ENCODE measurements around the gene PDS5B. TPM values are rescaled to one million over a fixed set of nuclear protein-coding genes. Genes with fewer than 3 reads are reported as not detected.
A peak's percentile ranks its signal among the peaks of the same experiment; 100 is the strongest.

Gene PDS5B
- total and polyA plus RNA-seq, 3 experiments from 2014 or later: 39.4 to 55.1 (median 45.4) TPM

DNA sequence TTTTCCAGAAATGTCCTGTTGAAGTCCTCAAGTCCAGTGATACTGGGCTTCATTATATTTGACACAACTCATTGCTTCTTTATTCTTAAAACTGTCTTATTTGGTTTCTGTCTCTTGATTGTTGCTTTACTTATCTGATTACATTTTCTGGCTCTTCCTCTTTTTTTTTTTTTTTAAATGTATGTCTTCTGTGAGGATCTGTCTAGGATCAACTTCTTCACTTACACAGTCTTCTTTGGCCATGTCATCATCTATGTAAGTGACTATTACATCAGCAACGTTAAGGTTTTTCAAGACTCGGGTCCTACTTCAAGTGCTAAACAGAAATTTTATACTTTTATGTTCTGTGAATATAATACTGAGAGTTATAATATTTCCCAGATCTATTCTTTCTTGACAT is 162.1 kb downstream of the PDS5B start:
- Histone ChIP-seq H3K9me3 (ENCODE audit: low read length) (no peaks in the 10 kb centered on the region), H3K36me3 (ENCODE audit: insufficient read depth, low read length) (peaks cover 7% of the 10 kb centered on the region), H3K4me1 (ENCODE audit: insufficient read depth, low read length) (no peaks in the 10 kb centered on the region), H3K27ac (ENCODE audit: low read depth, low read length) (no peak overlapping the region), H3K4me3 (ENCODE audit: low read length) (no peak overlapping the region), H3K27me3 (ENCODE audit: insufficient read depth, low read length, poor library complexity, severe bottlenecking) (no peaks in the 10 kb centered on the region)
- H3K27me3 Mint-ChIP-seq: no peaks in the 10 kb centered on the region
- peaks cover 0 to 17% (median 9%) of the 10 kb centered on the region in 3 donors for H3K4me1 Mint-ChIP-seq
- POLR2A ChIA-PET: no interaction called here
- no peak overlapping the region for H3K4me3 Mint-ChIP-seq
- CTCF ChIA-PET: no interaction called here
- no peaks in the 10 kb centered on the region for H3K9me3 Mint-ChIP-seq
- peaks cover 0 to 59% (median 34%) of the 10 kb centered on the region in 3 donors for H3K36me3 Mint-ChIP-seq
- peak overlapping the region in 3 of 8 donors; percentile 24 to 71 (median 32) for H3K27ac Mint-ChIP-seq
- no peak for DNase-seq

DNA sequence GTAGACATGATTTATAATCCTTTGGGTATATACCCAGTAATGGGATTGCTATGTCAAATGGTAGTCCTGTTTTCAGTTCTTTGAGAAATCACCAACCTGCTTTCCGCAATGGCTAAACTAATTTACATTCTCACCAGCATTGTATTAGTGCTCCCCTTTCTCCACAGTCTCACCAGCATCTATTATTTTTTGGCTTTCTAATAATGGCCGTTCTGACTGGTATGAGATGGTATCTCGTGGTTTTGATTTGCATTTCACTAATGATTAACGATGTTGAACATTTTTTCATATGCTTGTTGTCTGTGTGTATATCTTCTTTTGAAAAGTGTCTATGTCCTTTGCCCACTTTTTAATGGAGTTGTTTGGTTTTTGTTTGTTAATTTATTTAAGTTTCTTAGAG is 165.1 kb downstream of the PDS5B start:
- peaks cover 0 to 5% (median 1%) of the 10 kb centered on the region in 3 donors for H3K4me1 Mint-ChIP-seq
- no peaks in the 10 kb centered on the region for H3K27me3 Mint-ChIP-seq
- no peak overlapping the region for H3K27ac Mint-ChIP-seq
- H3K36me3 ChIP-seq (ENCODE audit: insufficient read depth, low read length): no peaks in the 10 kb centered on the region
- H3K36me3 Mint-ChIP-seq: peaks cover 4 to 64% (median 42%) of the 10 kb centered on the region in 3 donors
- no peaks in the 10 kb centered on the region for H3K4me1 ChIP-seq (ENCODE audit: insufficient read depth, low read length)
- no peaks in the 10 kb centered on the region for H3K9me3 ChIP-seq (ENCODE audit: low read length)
- H3K27ac ChIP-seq (ENCODE audit: low read depth, low read length): no peak overlapping the region
- no peaks in the 10 kb centered on the region for H3K9me3 Mint-ChIP-seq
- no peak for DNase-seq
- POLR2A ChIA-PET: no interaction called here
- H3K4me3 ChIP-seq (ENCODE audit: low read length): no peak overlapping the region
- CTCF ChIA-PET: no interaction called here
- H3K4me3 Mint-ChIP-seq: no peak overlapping the region
- H3K27me3 ChIP-seq (ENCODE audit: insufficient read depth, low read length, poor library complexity, severe bottlenecking): no peaks in the 10 kb centered on the region

DNA sequence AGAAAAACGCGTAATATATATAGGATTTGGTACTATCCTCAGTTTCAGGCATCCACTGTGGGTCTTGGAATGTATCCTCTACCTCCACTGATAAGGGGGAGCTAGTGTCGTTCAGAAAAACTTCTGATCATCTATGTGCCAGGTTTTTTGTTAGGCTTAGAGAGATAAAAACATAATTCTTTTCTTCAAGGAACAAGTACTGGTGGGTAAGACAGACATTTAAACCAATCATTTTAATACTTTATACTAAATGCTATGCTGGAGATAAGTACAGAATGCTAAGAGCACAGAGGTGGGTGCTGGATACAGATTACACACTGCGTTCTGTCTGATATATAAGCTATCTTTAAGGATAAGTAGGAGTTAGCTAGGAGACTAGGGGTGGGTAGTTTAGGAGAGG is 166.1 kb downstream of the PDS5B start:
- Histone ChIP-seq H3K9me3 (ENCODE audit: low read length) (no peaks in the 10 kb centered on the region), H3K4me1 (ENCODE audit: insufficient read depth, low read length) (no peaks in the 10 kb centered on the region), H3K36me3 (ENCODE audit: insufficient read depth, low read length) (no peaks in the 10 kb centered on the region), H3K27me3 (ENCODE audit: insufficient read depth, low read length, poor library complexity, severe bottlenecking) (no peaks in the 10 kb centered on the region), H3K4me3 (ENCODE audit: low read length) (no peak overlapping the region), H3K27ac (ENCODE audit: low read depth, low read length) (no peak overlapping the region)
- Mint-ChIP-seq H3K9me3 (no peaks in the 10 kb centered on the region), H3K4me3 (no peak overlapping the region), H3K27ac (no peak overlapping the region), H3K36me3 (peaks cover 4 to 59% (median 41%) of the 10 kb centered on the region in 3 donors), H3K4me1 (no peaks in the 10 kb centered on the region), H3K27me3 (no peaks in the 10 kb centered on the region)
- POLR2A ChIA-PET: no interaction called here
- CTCF ChIA-PET: no interaction called here
- no peak for DNase-seq

DNA sequence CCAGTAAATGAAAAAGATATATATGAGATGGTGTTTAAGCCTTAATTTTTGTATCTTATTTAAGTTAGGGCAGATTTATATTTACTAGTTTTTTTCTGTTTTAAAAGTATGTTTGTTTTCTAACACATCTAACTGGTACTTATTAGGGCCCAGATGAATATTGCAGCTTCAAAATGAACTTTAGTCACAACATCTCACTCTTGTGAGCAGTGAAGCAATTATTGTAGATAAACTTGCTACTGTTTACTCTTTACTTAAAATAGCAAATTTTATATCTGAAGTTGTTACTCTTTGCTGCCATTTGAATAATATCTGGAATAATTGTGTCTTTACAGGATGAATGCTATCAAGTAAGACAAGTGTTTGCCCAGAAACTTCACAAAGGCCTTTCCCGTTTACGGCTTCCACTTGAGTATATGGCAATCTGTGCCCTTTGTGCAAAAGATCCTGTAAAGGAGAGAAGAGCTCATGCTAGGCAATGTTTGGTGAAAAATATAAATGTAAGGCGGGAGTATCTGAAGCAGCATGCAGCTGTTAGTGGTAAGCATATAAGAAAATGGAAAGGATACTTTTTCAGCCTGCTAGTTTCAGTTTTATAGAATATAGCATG is 166.8 kb downstream of the PDS5B start:
- Histone ChIP-seq H3K27ac (ENCODE audit: low read depth, low read length) (no peak overlapping the region), H3K4me1 (ENCODE audit: insufficient read depth, low read length) (no peaks in the 10 kb centered on the region), H3K27me3 (ENCODE audit: insufficient read depth, low read length, poor library complexity, severe bottlenecking) (no peaks in the 10 kb centered on the region), H3K36me3 (ENCODE audit: insufficient read depth, low read length) (no peaks in the 10 kb centered on the region), H3K9me3 (ENCODE audit: low read length) (no peaks in the 10 kb centered on the region), H3K4me3 (ENCODE audit: low read length) (no peak overlapping the region)
- Mint-ChIP-seq H3K4me1 (no peaks in the 10 kb centered on the region), H3K27ac (no peak overlapping the region), H3K36me3 (peaks cover 4 to 61% (median 45%) of the 10 kb centered on the region in 3 donors), H3K9me3 (no peaks in the 10 kb centered on the region), H3K4me3 (no peak overlapping the region), H3K27me3 (no peaks in the 10 kb centered on the region)
- ChIA-PET CTCF (no interaction called here), POLR2A (no interaction called here)
- DNase-seq: no peak

DNA sequence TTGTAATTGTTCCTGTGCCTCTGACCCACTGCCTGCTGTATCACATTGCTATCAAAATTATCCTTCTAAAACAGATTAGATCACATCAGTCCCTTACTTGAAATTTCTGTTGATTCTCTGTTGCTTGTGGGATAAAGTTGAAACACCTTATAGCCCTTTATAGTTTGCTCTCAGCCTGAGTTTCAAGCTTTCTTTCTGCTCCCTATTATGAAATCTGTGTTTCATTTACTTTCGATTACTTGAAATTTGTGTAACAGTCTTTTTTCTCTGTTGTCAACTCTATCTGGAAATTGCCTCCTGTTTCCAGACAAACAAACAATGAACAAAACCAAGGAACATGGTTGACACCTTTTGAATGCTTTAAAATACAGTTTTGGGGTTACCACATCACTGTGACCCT is 167.9 kb downstream of the PDS5B start:
- H3K27ac Mint-ChIP-seq: no peak overlapping the region
- Histone ChIP-seq H3K9me3 (ENCODE audit: low read length) (no peaks in the 10 kb centered on the region), H3K4me1 (ENCODE audit: insufficient read depth, low read length) (no peaks in the 10 kb centered on the region), H3K36me3 (ENCODE audit: insufficient read depth, low read length) (no peaks in the 10 kb centered on the region), H3K27me3 (ENCODE audit: insufficient read depth, low read length, poor library complexity, severe bottlenecking) (no peaks in the 10 kb centered on the region), H3K27ac (ENCODE audit: low read depth, low read length) (no peak overlapping the region), H3K4me3 (ENCODE audit: low read length) (no peak overlapping the region)
- H3K27me3 Mint-ChIP-seq: no peaks in the 10 kb centered on the region
- H3K9me3 Mint-ChIP-seq: no peaks in the 10 kb centered on the region
- ChIA-PET CTCF (no interaction called here), POLR2A (no interaction called here)
- peaks cover 9 to 65% (median 49%) of the 10 kb centered on the region in 3 donors for H3K36me3 Mint-ChIP-seq
- no peaks in the 10 kb centered on the region for H3K4me1 Mint-ChIP-seq
- H3K4me3 Mint-ChIP-seq: no peak overlapping the region
- DNase-seq: no peak

DNA sequence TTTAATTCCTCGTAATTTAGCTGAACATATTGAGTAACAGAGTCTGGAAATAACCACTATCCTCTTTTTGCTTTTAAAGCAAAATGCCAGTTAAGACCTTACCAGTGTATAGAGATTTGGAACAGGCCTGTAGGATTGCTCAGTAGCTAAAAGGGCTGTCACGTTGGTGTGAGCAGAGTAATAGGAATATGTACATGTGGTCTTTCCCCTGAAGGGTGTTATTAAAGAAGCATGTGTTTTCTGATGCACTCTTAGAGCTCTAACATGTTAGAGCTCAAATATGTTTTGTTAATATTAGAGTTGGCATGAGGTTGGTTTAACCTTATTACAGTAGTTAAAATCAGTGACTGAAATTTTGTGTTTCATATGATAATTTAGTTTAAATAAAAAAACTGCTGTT is 172.9 kb downstream of the PDS5B start:
- Mint-ChIP-seq H3K4me3 (no peak overlapping the region), H3K27ac (no peak overlapping the region), H3K4me1 (peaks cover 0 to 2% (median 0%) of the 10 kb centered on the region in 3 donors), H3K27me3 (no peaks in the 10 kb centered on the region), H3K36me3 (peaks cover 31 to 79% (median 53%) of the 10 kb centered on the region in 3 donors), H3K9me3 (peaks cover 0 to 5% (median 0%) of the 10 kb centered on the region in 5 donors)
- Histone ChIP-seq H3K9me3 (ENCODE audit: low read length) (no peaks in the 10 kb centered on the region), H3K4me3 (ENCODE audit: low read length) (no peak overlapping the region), H3K27ac (ENCODE audit: low read depth, low read length) (no peak overlapping the region), H3K27me3 (ENCODE audit: insufficient read depth, low read length, poor library complexity, severe bottlenecking) (no peaks in the 10 kb centered on the region), H3K36me3 (ENCODE audit: insufficient read depth, low read length) (peaks cover 17% of the 10 kb centered on the region), H3K4me1 (ENCODE audit: insufficient read depth, low read length) (no peaks in the 10 kb centered on the region)
- ChIA-PET POLR2A (no interaction called here), CTCF (no interaction called here)
- no peak for DNase-seq

DNA sequence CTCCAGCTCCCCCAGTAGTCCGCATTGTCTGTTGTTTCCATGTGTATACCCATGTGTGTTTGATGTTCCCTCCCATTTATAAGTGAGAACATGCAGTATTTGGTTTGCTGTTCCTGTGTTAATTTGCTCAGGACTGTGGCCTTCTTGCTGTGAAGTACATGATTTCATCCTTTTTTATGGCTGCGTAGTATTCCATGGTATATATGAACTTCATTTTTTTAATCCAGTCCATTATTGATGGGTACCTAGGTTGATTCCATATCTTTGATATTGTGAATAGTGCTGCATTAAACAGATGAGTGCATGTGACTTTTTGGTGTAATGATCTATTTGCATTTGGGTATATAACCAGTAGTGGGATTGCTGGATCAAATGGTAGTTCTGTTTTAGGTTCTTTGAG is 175.2 kb downstream of the PDS5B start:
- Mint-ChIP-seq H3K9me3 (peaks cover 0 to 5% (median 0%) of the 10 kb centered on the region in 5 donors), H3K36me3 (peaks cover 30 to 71% (median 44%) of the 10 kb centered on the region in 3 donors), H3K27ac (no peak overlapping the region), H3K4me3 (no peak overlapping the region), H3K4me1 (peaks cover 0 to 2% (median 0%) of the 10 kb centered on the region in 3 donors), H3K27me3 (no peaks in the 10 kb centered on the region)
- peaks cover 17% of the 10 kb centered on the region for H3K36me3 ChIP-seq (ENCODE audit: insufficient read depth, low read length)
- no peaks in the 10 kb centered on the region for H3K4me1 ChIP-seq (ENCODE audit: insufficient read depth, low read length)
- no peak overlapping the region for H3K27ac ChIP-seq (ENCODE audit: low read depth, low read length)
- DNase-seq: no peak
- no peaks in the 10 kb centered on the region for H3K9me3 ChIP-seq (ENCODE audit: low read length)
- CTCF ChIA-PET: no interaction called here
- no peak overlapping the region for H3K4me3 ChIP-seq (ENCODE audit: low read length)
- POLR2A ChIA-PET: no interaction called here
- no peaks in the 10 kb centered on the region for H3K27me3 ChIP-seq (ENCODE audit: insufficient read depth, low read length, poor library complexity, severe bottlenecking)

DNA sequence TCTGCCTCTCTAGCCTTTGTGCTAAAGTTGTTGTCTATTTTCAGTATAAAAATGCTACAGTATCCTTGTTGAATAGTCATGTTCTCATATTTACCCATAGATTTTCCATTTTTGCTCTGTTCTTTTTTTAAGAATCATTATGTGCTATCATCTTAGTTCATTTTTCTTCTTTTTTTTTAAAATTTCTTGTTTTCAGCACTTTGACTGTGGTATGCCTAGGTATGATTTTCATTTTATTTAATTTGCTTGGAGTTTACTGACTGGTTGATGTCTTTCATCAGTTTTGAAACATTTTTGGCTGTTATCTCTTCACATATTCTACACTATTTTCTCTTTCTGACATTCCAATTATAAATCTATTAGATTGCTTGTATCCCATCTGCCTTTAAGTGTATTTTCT is 192.9 kb downstream of the PDS5B start:
- H3K27ac Mint-ChIP-seq: peak overlapping the region in 1 of 8 donors; percentile 42
- H3K27me3 ChIP-seq (ENCODE audit: insufficient read depth, low read length, poor library complexity, severe bottlenecking): no peaks in the 10 kb centered on the region
- no peak overlapping the region for H3K27ac ChIP-seq (ENCODE audit: low read depth, low read length)
- H3K36me3 Mint-ChIP-seq: peaks cover 8 to 40% (median 24%) of the 10 kb centered on the region in 3 donors
- H3K27me3 Mint-ChIP-seq: no peaks in the 10 kb centered on the region
- CTCF ChIA-PET: interaction anchor here (1.4 kb wide), 1 partner anchor 13 kb away, joined by 3 read pairs; no protein-coding TSS in a partner anchor
- H3K4me3 ChIP-seq (ENCODE audit: low read length): no peak overlapping the region
- no peaks in the 10 kb centered on the region for H3K9me3 Mint-ChIP-seq
- POLR2A ChIA-PET: no interaction called here
- H3K9me3 ChIP-seq (ENCODE audit: low read length): no peaks in the 10 kb centered on the region
- DNase-seq: no peak
- H3K4me1 Mint-ChIP-seq: peaks cover 14 to 21% (median 20%) of the 10 kb centered on the region in 3 donors
- H3K36me3 ChIP-seq (ENCODE audit: insufficient read depth, low read length): no peaks in the 10 kb centered on the region
- H3K4me3 Mint-ChIP-seq: no peak overlapping the region
- H3K4me1 ChIP-seq (ENCODE audit: insufficient read depth, low read length): peaks cover 8% of the 10 kb centered on the region
